HG03520 (cell line): ENCODE measurements around the gene EPX.

Source experiments
- ATAC-seq: cut with Tn5 transposase; IDR thresholded peaks from one replicate; pipeline ENCODE4 v1.9.1; 2021; ENCODE audit warnings: mild to moderate bottlenecking, moderate library complexity; ENCODE audit not compliant: unreplicated experiment

Gene EPX

GRCh38 chr17:58249270-58250133 lies 57.0 kb downstream of the EPX start:
- ATAC-seq, result peak; percentile 51

GRCh38 chr17:58250344-58251011 lies 58.0 kb downstream of the EPX start:
- no peak for ATAC-seq

- no peak for ATAC-seq
Observed at GRCh38 chr17:58252141-58252540, 59.6 kb downstream of the EPX start.

GRCh38 chr17:58253082-58253481 lies 60.6 kb downstream of the EPX start:
- ATAC-seq, result no peak
